ENCODE results near the gene MORF4L2.
"Not testable (repeated sequence)": the region's sequence is repeated elsewhere in the genome, so short reads cannot be mapped to it uniquely, and the experiment has no call there.

Gene MORF4L2

DNA sequence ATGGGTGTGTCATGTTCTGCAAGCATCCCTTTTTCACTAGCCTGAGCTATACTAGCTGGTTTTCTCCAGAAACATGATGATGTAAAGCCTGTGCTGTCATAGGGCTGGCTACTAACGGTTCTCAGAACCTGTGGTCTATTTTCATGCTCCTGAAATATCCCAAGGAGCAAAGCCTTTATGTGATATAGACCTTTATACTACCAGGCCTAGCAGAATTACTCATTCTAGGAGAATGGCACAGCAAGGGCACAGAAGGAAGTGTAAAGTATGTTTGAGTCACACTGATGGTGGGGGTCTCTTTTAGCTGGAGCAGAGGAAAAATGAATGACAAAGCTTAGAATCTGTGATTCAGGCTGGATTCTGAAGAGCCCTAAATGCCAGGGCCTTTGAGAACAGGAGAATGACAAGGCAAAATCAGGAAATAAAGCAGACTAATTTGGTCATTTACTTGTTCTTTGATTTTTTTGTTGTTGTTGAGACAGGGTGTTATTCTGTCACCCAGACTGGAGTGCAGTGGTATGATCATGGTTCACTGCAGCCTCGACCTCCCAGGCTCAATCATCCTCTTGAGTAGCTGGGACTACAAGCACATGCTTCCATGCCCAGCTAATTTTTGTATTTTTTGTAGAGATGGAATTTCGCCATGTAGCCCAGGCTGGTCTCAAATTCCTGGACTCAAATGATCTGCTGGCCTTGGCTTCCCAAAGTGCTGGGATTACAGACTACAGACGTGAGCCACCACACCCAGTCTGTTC, 45.9 kb downstream of the MORF4L2 start:
- Histone ChIP-seq H3K36me3 (ENCODE audit: control insufficient read depth, insufficient read depth, low read length) (no peaks in the 10 kb centered on the region), H3K4me3 (ENCODE audit: low read length) (no peak overlapping the region), H3K27me3 (ENCODE audit: control insufficient read depth, insufficient read depth, low read length) (no peaks in the 10 kb centered on the region), H3K9ac (ENCODE audit: low read length) (no peak overlapping the region), H3K9me3 (ENCODE audit: control insufficient read depth, low read length) (no peaks in the 10 kb centered on the region), H3K4me1 (ENCODE audit: control insufficient read depth, insufficient read depth, low read length) (no peaks in the 10 kb centered on the region)

DNA sequence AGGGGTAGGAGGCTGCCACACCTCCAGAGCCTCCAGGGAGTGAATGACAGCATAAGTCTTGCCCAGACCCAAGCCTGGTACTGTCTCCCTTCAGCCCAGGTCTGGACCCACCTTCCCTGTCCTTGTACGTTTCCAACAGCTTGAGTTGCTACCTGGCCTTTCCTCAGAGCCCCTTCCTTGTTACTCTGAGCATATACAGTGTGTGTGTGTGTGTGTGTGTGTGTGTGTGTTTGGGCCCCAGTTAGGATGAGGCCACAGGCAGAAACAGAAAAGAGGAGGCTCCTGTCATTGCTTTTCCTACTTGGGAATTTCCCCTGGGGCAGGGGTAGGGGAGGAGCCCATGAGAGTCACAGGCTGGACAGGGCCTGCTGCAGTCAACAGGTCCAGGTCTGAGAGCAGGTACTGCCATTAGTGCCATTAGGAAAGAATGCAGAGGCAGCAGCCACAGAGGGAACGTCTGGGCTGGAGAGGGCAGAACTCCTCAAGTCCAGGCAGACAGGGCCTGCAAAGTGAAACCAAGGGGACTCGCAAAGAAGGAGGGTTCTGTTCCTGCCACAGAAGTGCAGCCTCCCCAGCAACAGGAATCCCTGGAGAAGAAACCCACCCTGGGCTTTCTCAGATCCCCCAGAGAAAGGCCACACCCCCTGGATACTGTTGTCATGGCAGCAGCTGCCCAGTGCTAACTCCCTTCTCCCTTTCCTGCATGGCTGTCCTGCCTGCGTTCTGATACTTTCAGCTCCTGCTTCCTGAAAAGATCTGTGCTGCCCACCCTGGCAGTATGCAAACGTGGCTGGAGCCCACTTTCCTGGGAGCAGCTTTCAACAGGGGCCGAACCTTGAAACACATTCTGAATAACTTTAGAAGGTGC, 47.8 kb downstream of the MORF4L2 start:
- not testable (repeated sequence) for H3K4me1 ChIP-seq (ENCODE audit: control insufficient read depth, insufficient read depth, low read length); H3K4me3 ChIP-seq (ENCODE audit: low read length); H3K27me3 ChIP-seq (ENCODE audit: control insufficient read depth, insufficient read depth, low read length); H3K9me3 ChIP-seq (ENCODE audit: control insufficient read depth, low read length); H3K9ac ChIP-seq (ENCODE audit: low read length); H3K36me3 ChIP-seq (ENCODE audit: control insufficient read depth, insufficient read depth, low read length)

DNA sequence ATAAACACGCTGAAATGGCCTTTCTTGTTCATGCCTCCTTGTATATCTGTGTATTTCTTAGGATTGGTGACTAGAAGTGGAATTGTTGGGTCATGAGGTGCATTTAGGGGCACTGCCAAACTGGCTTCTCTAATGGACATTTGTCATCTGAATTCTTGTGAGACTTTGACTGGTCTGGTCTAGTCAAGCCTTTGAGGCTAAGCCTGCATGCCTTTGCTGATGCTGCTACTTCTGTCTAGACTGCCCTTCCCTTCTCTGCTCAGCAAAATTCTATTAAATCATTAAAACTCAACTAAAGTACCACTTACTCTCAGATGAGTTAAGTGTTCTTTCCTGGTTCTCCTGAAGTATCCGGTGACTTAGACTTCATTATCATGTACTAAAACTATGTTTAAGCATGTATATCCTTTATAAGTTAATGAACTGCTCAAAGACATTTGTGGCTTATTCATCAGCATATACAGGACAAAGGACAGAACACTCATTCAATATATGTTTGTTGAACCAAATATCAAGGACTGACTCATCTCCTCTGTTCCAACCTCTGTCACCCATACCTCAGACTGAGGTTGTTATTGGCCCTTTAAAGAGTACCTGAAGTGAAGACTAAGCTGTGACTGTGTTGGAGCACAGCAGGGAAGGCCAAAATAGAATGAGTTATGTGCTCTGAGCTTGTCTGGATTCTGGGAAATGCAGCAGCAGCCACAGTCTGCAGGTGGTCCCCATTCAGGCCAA, 48.7 kb downstream of the MORF4L2 start:
- Histone ChIP-seq H3K27me3 (ENCODE audit: control insufficient read depth, insufficient read depth, low read length) (no peaks in the 10 kb centered on the region), H3K4me1 (ENCODE audit: control insufficient read depth, insufficient read depth, low read length) (no peaks in the 10 kb centered on the region), H3K36me3 (ENCODE audit: control insufficient read depth, insufficient read depth, low read length) (no peaks in the 10 kb centered on the region)

GRCh38 chrX:103635436-103635835, 51.1 kb downstream of the MORF4L2 start:
- no peaks in the 10 kb centered on the region for H3K36me3 ChIP-seq (ENCODE audit: control insufficient read depth, insufficient read depth, low read length)
- H3K4me1 ChIP-seq (ENCODE audit: control insufficient read depth, insufficient read depth, low read length) = no peaks in the 10 kb centered on the region
- H3K27me3 ChIP-seq (ENCODE audit: control insufficient read depth, insufficient read depth, low read length) = no peaks in the 10 kb centered on the region
- no peaks in the 10 kb centered on the region for H3K9me3 ChIP-seq (ENCODE audit: control insufficient read depth, low read length)
- no peak overlapping the region for H3K4me3 ChIP-seq (ENCODE audit: low read length)
- H3K9ac ChIP-seq (ENCODE audit: low read length) = no peak overlapping the region

More for the DNA sequence above, 48.7 kb downstream of the MORF4L2 start:
- Histone ChIP-seq H3K4me3 (ENCODE audit: low read length) (no peak overlapping the region), H3K9ac (ENCODE audit: low read length) (no peak overlapping the region), H3K9me3 (ENCODE audit: control insufficient read depth, low read length) (no peaks in the 10 kb centered on the region)

DNA sequence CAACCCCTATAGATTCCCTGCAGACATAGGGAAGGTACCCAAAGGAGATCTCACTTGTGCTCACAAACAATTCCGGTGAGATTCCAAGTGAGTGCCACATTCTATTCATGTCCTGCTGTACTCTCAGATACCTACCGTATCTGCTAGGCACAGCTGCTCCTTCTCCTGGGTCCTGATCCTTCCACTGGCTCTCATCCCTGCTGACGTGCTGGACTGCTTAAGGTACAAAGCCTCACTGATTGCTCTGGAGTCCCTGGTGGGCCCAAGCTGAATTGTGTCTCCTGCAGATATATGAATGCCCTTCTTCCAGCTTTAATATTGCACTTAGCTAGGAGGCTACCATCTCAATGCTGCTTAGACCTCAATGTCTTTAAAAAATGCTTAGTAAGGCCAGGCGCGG, 55.4 kb downstream of the MORF4L2 start:
- H3K4me1 ChIP-seq (ENCODE audit: control insufficient read depth, insufficient read depth, low read length) = no peaks in the 10 kb centered on the region
- H3K27me3 ChIP-seq (ENCODE audit: control insufficient read depth, insufficient read depth, low read length) = no peaks in the 10 kb centered on the region
- H3K9me3 ChIP-seq (ENCODE audit: control insufficient read depth, low read length) = no peaks in the 10 kb centered on the region
- H3K9ac ChIP-seq (ENCODE audit: low read length) = no peak overlapping the region
- no peak overlapping the region for H3K4me3 ChIP-seq (ENCODE audit: low read length)
- H3K36me3 ChIP-seq (ENCODE audit: control insufficient read depth, insufficient read depth, low read length) = no peaks in the 10 kb centered on the region

DNA sequence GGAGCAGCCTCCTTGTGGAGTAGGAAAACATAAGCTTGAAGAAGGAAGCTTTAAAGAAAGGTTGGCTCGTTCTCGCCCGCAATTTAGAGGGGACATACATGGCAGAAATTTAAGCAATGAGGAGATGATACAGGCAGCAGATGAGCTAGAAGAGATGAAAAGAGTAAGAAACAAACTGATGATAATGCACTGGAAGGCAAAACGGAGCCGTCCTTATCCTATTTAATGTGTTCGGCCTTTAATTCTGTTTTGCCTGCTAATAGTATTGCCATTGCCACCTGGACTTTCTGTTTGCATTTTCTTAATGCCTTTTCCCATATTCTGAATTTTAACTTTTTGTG, 56.4 kb downstream of the MORF4L2 start:
- H3K9ac ChIP-seq (ENCODE audit: low read length) = peak overlapping the region; percentile 81
- H3K4me1 ChIP-seq (ENCODE audit: control insufficient read depth, insufficient read depth, low read length) = peaks cover 4% of the 10 kb centered on the region
- no peaks in the 10 kb centered on the region for H3K36me3 ChIP-seq (ENCODE audit: control insufficient read depth, insufficient read depth, low read length)

GRCh38 chrX:103629318-103630170, 57.0 kb downstream of the MORF4L2 start:
- H3K4me1 ChIP-seq (ENCODE audit: control insufficient read depth, insufficient read depth, low read length) = peaks cover 6% of the 10 kb centered on the region
- peak overlapping the region; percentile 81 for H3K9ac ChIP-seq (ENCODE audit: low read length)
- H3K4me3 ChIP-seq (ENCODE audit: low read length) = peak overlapping the region; percentile 41
- no peaks in the 10 kb centered on the region for H3K36me3 ChIP-seq (ENCODE audit: control insufficient read depth, insufficient read depth, low read length)
- H3K27me3 ChIP-seq (ENCODE audit: control insufficient read depth, insufficient read depth, low read length) = no peaks in the 10 kb centered on the region
- H3K9me3 ChIP-seq (ENCODE audit: control insufficient read depth, low read length) = no peaks in the 10 kb centered on the region

More for the DNA sequence above, 56.4 kb downstream of the MORF4L2 start:
- Histone ChIP-seq H3K4me3 (ENCODE audit: low read length) (peak overlapping the region; percentile 41), H3K9me3 (ENCODE audit: control insufficient read depth, low read length) (no peaks in the 10 kb centered on the region), H3K27me3 (ENCODE audit: control insufficient read depth, insufficient read depth, low read length) (no peaks in the 10 kb centered on the region)

DNA sequence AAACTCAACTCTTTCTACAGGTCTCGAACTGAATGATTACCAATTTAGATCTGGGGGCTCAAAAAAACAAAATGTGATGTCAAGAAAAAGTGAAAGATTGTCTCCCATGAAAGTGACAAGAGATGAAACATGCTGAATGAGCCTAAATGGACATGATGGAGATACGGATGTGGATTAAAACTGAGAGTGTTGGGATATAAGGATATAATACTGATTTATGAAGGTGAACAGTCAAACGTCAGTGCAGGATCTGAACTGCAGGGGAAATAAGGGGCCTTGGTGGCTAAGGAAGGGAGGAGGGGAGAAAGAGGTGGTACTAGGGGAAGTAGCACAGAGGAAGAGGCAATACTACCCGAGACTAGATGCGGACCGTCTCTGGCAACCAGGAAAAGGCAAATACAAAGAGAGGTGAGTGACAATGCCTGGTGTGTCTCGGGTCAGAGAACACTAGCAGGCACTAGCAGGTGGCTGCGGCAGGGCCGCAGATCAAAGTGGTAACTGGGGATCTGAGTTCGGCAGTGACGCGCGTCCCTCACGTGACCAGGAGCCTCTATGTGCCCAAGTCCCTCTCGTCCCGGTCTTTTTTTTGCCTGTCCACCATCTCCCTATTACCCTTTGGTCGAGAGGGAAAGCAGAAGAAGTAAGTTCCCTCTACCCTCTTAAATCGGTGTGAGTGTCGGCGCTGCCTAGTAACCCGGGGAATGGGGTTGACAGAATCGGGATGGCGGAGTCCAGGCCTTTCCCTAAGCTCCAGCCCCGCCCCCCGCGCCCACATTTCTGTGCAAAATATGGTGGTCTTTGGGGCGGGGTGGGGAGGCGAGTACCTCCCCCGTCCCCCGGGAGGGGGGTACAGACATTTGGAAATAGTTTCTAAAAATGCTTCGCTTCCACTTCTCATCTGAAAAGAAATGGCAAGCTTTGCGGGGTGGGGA, 57.8 kb downstream of the MORF4L2 start, which contains the start of gene TCEAL1:
Gene TCEAL1 (plus strand): TSS at position 590 of the 932 bp plus-strand sequence. CDS start 942 bp downstream, outside the sequence.
- no peaks in the 10 kb centered on the region for H3K27me3 ChIP-seq (ENCODE audit: control insufficient read depth, insufficient read depth, low read length)
- H3K4me3 ChIP-seq (ENCODE audit: low read length) = peak within 1 kb of the TSS; percentile 41

GRCh38 chrX:103626855-103627254, 59.6 kb downstream of the MORF4L2 start:
- Histone ChIP-seq H3K4me3 (ENCODE audit: low read length) (no peak overlapping the region), H3K9ac (ENCODE audit: low read length) (no peak overlapping the region), H3K4me1 (ENCODE audit: control insufficient read depth, insufficient read depth, low read length) (peaks cover 6% of the 10 kb centered on the region), H3K9me3 (ENCODE audit: control insufficient read depth, low read length) (no peaks in the 10 kb centered on the region), H3K27me3 (ENCODE audit: control insufficient read depth, insufficient read depth, low read length) (no peaks in the 10 kb centered on the region), H3K36me3 (ENCODE audit: control insufficient read depth, insufficient read depth, low read length) (no peaks in the 10 kb centered on the region)

More for the DNA sequence above, 57.8 kb downstream of the MORF4L2 start, which contains the start of gene TCEAL1:
- H3K36me3 ChIP-seq (ENCODE audit: control insufficient read depth, insufficient read depth, low read length) = no peaks in the 10 kb centered on the region
- peaks cover 6% of the 10 kb centered on the region for H3K4me1 ChIP-seq (ENCODE audit: control insufficient read depth, insufficient read depth, low read length)
- H3K9me3 ChIP-seq (ENCODE audit: control insufficient read depth, low read length) = no peaks in the 10 kb centered on the region
- H3K9ac ChIP-seq (ENCODE audit: low read length) = peak within 1 kb of the TSS; percentile 81
